Mesendoderm (in vitro differentiated cells): ENCODE data around the gene CLIP4.

Experiments used
- DNase-seq: peaks from one replicate; pipeline ENCODE4 v3.0.0; 2013
- H2AK5ac ChIP-seq: 2 replicates; pipeline ENCODE4 v1.6.1; 2013; ENCODE audit warnings: low read length, inconsistent platforms
- H2BK120ac ChIP-seq: 2 replicates; pipeline ENCODE4 v1.6.1; 2013; ENCODE audit warnings: low read depth, mild to moderate bottlenecking, low read length, moderate library complexity, mixed read lengths
- H2BK15ac ChIP-seq: replicated peaks from 2 replicates; pipeline ENCODE4 v1.6.1; 2013; ENCODE audit warnings: low read depth, mild to moderate bottlenecking, moderate library complexity
- H2BK5ac ChIP-seq: 2 replicates; pipeline ENCODE4 v1.6.1; 2013; ENCODE audit warnings: low read length, inconsistent platforms
- H3K18ac ChIP-seq: 2 replicates; pipeline ENCODE4 v1.6.1; 2013; ENCODE audit warnings: mild to moderate bottlenecking, low read length, mixed read lengths
- H3K23ac ChIP-seq: one replicate; pipeline ENCODE4 v1.6.1; 2013; ENCODE audit warnings: low read length
- H3K27ac ChIP-seq: 2 replicates; pipeline ENCODE4 v1.5.1; 2013; ENCODE audit warnings: low read depth, mild to moderate bottlenecking, inconsistent platforms, low read length, moderate library complexity
- H3K27me3 ChIP-seq: 2 replicates; pipeline ENCODE4 v1.6.1; 2013; ENCODE audit warnings: low read length, control low read depth, mild to moderate bottlenecking, inconsistent platforms; ENCODE audit not compliant: insufficient read depth, poor library complexity
- H3K36me3 ChIP-seq: 2 replicates; pipeline ENCODE4 v1.6.1; 2013; ENCODE audit warnings: low read length, inconsistent platforms; ENCODE audit not compliant: control insufficient read depth, insufficient read depth
- H3K4ac ChIP-seq: one replicate; pipeline ENCODE4 v1.6.1; 2013; ENCODE audit warnings: low read depth, mild to moderate bottlenecking, low read length, moderate library complexity
- H3K4me1 ChIP-seq: 2 replicates; pipeline ENCODE4 v1.6.1; 2013; ENCODE audit warnings: low read depth, low read length, inconsistent platforms; ENCODE audit not compliant: control insufficient read depth
- H3K4me2 ChIP-seq: 2 replicates; pipeline ENCODE4 v1.6.1; 2013; ENCODE audit warnings: low read length
- H3K4me3 ChIP-seq: 2 replicates; pipeline ENCODE4 v1.5.1; 2013; ENCODE audit warnings: mild to moderate bottlenecking, low read length
- H3K56ac ChIP-seq: one replicate; pipeline ENCODE4 v1.6.1; 2013; ENCODE audit warnings: low read length
- H3K79me1 ChIP-seq: 2 replicates; pipeline ENCODE4 v1.6.1; 2013; ENCODE audit warnings: low read length, inconsistent platforms
- H3K79me2 ChIP-seq: 2 replicates; pipeline ENCODE4 v1.6.1; 2013; ENCODE audit warnings: mild to moderate bottlenecking, low read length; ENCODE audit not compliant: control insufficient read depth, insufficient read depth
- H3K9ac ChIP-seq: 2 replicates; pipeline ENCODE4 v1.6.1; 2013; ENCODE audit warnings: low read length, inconsistent platforms
- H4K5ac ChIP-seq: one replicate; pipeline ENCODE4 v1.6.1; 2013; ENCODE audit warnings: low read length
- H4K8ac ChIP-seq: one replicate; pipeline ENCODE4 v1.6.1; 2013; ENCODE audit warnings: low read depth, mild to moderate bottlenecking, control low read depth, low read length, moderate library complexity
- WGBS: extraction: QIAGEN DNeasy Blood & Tissue Kit; methylation state at CpG from one replicate; pipeline ENCODE4 v1.1.7; 2013; ENCODE audit warnings: low lambda C conversion rate, missing lambda C conversion rate; ENCODE audit not compliant: insufficient coverage; ENCODE audit errors: extremely low coverage; 5-methylcytosine and 5-hydroxymethylcytosine counted together

The CLIP4 gene

GRCh38 chr2:29112379-29112778 is 2.8 kb upstream of the CLIP4 start:
- Histone ChIP-seq H2BK5ac (no peak overlapping the region), H2BK120ac (no peak overlapping the region), H3K56ac (no peak overlapping the region), H3K23ac (no peak overlapping the region), H3K79me1 (no peaks in the 10 kb centered on the region), H3K4me2 (no peak overlapping the region), H2BK15ac (no peak overlapping the region), H3K79me2 (no peaks in the 10 kb centered on the region), H3K4me3 (no peak overlapping the region), H3K4ac (no peak overlapping the region), H4K8ac (no peak overlapping the region), H3K27ac (no peak overlapping the region), H3K4me1 (no peaks in the 10 kb centered on the region), H4K5ac (no peak overlapping the region), H3K27me3 (peaks cover 25% of the 10 kb centered on the region), H3K9ac (no peak overlapping the region), H2AK5ac (no peak overlapping the region), H3K18ac (no peak overlapping the region), H3K36me3 (no peaks in the 10 kb centered on the region)
- DNase-seq = no peak

GRCh38 chr2:29113027-29113686 is 2.1 kb upstream of the CLIP4 start:
- Histone ChIP-seq H3K79me2 (no peaks in the 10 kb centered on the region), H2BK5ac (no peak overlapping the region), H4K8ac (no peak overlapping the region), H3K79me1 (no peaks in the 10 kb centered on the region), H3K36me3 (no peaks in the 10 kb centered on the region), H3K23ac (no peak overlapping the region), H2AK5ac (no peak overlapping the region), H3K27ac (no peak overlapping the region), H3K56ac (no peak overlapping the region), H3K27me3 (peaks cover 25% of the 10 kb centered on the region), H3K4me3 (no peak overlapping the region), H3K9ac (no peak overlapping the region), H3K18ac (no peak overlapping the region), H3K4me1 (no peaks in the 10 kb centered on the region), H3K4ac (no peak overlapping the region), H3K4me2 (no peak overlapping the region), H4K5ac (no peak overlapping the region), H2BK120ac (no peak overlapping the region), H2BK15ac (no peak overlapping the region)
- no peak for DNase-seq
- WGBS = no CpG with 5 or more reads among the region's 5 CpGs

- Histone ChIP-seq H3K9ac (no peak overlapping the region), H4K8ac (no peak overlapping the region), H2AK5ac (no peak overlapping the region), H3K79me1 (no peaks in the 10 kb centered on the region), H3K4me1 (no peaks in the 10 kb centered on the region), H3K56ac (no peak overlapping the region), H3K79me2 (no peaks in the 10 kb centered on the region), H3K4me2 (no peak overlapping the region), H3K23ac (no peak overlapping the region), H2BK120ac (no peak overlapping the region), H4K5ac (no peak overlapping the region), H3K4me3 (no peak overlapping the region), H2BK15ac (no peak overlapping the region), H3K4ac (no peak overlapping the region), H2BK5ac (no peak overlapping the region), H3K27ac (no peak overlapping the region), H3K18ac (no peak overlapping the region), H3K27me3 (peaks cover 25% of the 10 kb centered on the region), H3K36me3 (no peaks in the 10 kb centered on the region)
- WGBS = no CpG with 5 or more reads among the region's 4 CpGs
- DNase-seq = no peak
Measured at GRCh38 chr2:29113891-29114321, 1.3 kb upstream of the CLIP4 start.

GRCh38 chr2:29114586-29114945 is 649 bp upstream of the CLIP4 start:
- Histone ChIP-seq H3K18ac (no peak overlapping the region), H3K4ac (no peak overlapping the region), H3K23ac (no peak overlapping the region), H3K27ac (no peak overlapping the region), H3K79me1 (no peaks in the 10 kb centered on the region), H3K4me3 (no peak overlapping the region), H3K36me3 (no peaks in the 10 kb centered on the region), H3K4me2 (no peak overlapping the region), H2AK5ac (no peak overlapping the region), H3K4me1 (no peaks in the 10 kb centered on the region), H4K8ac (no peak overlapping the region), H4K5ac (no peak overlapping the region), H2BK5ac (no peak overlapping the region), H3K79me2 (no peaks in the 10 kb centered on the region), H3K9ac (no peak overlapping the region), H3K56ac (no peak overlapping the region), H2BK15ac (no peak overlapping the region), H3K27me3 (peaks cover 25% of the 10 kb centered on the region), H2BK120ac (no peak overlapping the region)
- no CpG with 5 or more reads among the region's 10 CpGs for WGBS
- no peak for DNase-seq

GRCh38 chr2:29115797-29116781 is 874 bp downstream of the CLIP4 start:
- peaks cover 25% of the 10 kb centered on the region for H3K27me3 ChIP-seq
- no peak overlapping the region for H3K27ac ChIP-seq
- peak; percentile 30 for DNase-seq
- H3K36me3 ChIP-seq = no peaks in the 10 kb centered on the region
- peak overlapping the region; percentile 89 for H3K18ac ChIP-seq
- H4K8ac ChIP-seq = no peak overlapping the region
- peak overlapping the region; percentile 25 for H3K4me3 ChIP-seq
- no peaks in the 10 kb centered on the region for H3K79me2 ChIP-seq
- H3K79me1 ChIP-seq = no peaks in the 10 kb centered on the region
- peak overlapping the region; percentile 93 for H3K4ac ChIP-seq
- no peak overlapping the region for H4K5ac ChIP-seq
- H3K9ac ChIP-seq = peak overlapping the region; percentile 34
- no peaks in the 10 kb centered on the region for H3K4me1 ChIP-seq
- peak overlapping the region; percentile 64 for H3K4me2 ChIP-seq
- peak overlapping the region; percentile 52 for H2BK120ac ChIP-seq
- H2AK5ac ChIP-seq = no peak overlapping the region
- H2BK15ac ChIP-seq = no peak overlapping the region
- H3K56ac ChIP-seq = peak overlapping the region; percentile 64
- WGBS = no CpG with 5 or more reads among the region's 53 CpGs
- H2BK5ac ChIP-seq = no peak overlapping the region
- peak overlapping the region; percentile 24 for H3K23ac ChIP-seq
